Uterus (tissue), 4 donors: ENCODE results near the gene RALGPS1. TPM values are rescaled to one million over a fixed set of nuclear protein-coding genes. Genes with fewer than 3 reads are reported as not detected.

ENCODE experiments used
- DNase-seq, 2 donors: peaks; one replicate each; pipeline ENCODE4 v3.0.0-alpha.2; 2019 to 2020
- H3K27ac ChIP-seq, 2 donors: fragments of 200-600 bp; sonication (generic); 1 replicate in 1 of 2; 2 replicates in 1 of 2; pipeline ENCODE4 v1.5.1; 2016 to 2018
- H3K27me3 ChIP-seq, 2 donors: fragments of 200-600 bp; sonication (generic); one replicate each; pipeline ENCODE4 v1.5.1; 2018 to 2019; ENCODE audit warnings: control low read depth in 1 of 2
- H3K36me3 ChIP-seq, 2 donors: fragments of 200-600 bp; sonication (generic); one replicate each; pipeline ENCODE4 v1.5.1; 2019; ENCODE audit warnings: control low read depth in 1 of 2
- H3K4me1 ChIP-seq, 2 donors: fragments of 200-600 bp; sonication (generic); one replicate each; pipeline ENCODE4 v1.5.1; 2018 to 2019; ENCODE audit warnings: control low read depth in 1 of 2
- H3K4me3 ChIP-seq, 2 donors: fragments of 200-600 bp; sonication (generic); 1 replicate in 1 of 2; 2 replicates in 1 of 2; pipeline ENCODE4 v1.5.1; 2018 to 2019; ENCODE audit warnings: mild to moderate bottlenecking in 1 of 2
- H3K9me3 ChIP-seq, 2 donors: fragments of 200-600 bp; sonication (generic); one replicate each; pipeline ENCODE4 v1.5.1; 2019; ENCODE audit warnings: control low read depth in 1 of 2
- CTCF ChIP-seq, 4 experiments: fragments of 200-600 bp in 2 of 4; fragments of 450-650 bp in 2 of 4; sonication (generic) in 2 of 4; IDR thresholded peaks; one replicate each; pipeline ENCODE4 v1.5.1; 2016 to 2019; ENCODE audit warnings: antibody characterized with exemption in 4 of 4, mild to moderate bottlenecking in 2 of 4, moderate library complexity in 1 of 4
- POLR2A ChIP-seq, 2 donors: fragments of 450-650 bp; IDR thresholded peaks; one replicate each; pipeline ENCODE4 v1.6.1; 2016; ENCODE audit warnings: antibody characterized with exemption in 2 of 2, mild to moderate bottlenecking in 1 of 2, moderate library complexity in 1 of 2
- intact Hi-C: fragments of 100-400 bp; cut with DNase I; formaldehyde crosslinking; loops from one replicate; pipeline ENCODE4 v1.15.1; 2023; ENCODE audit warnings: low total_unique reads
- total RNA-seq, 4 donors: library from RNA; depleted of rRNA in 3 of 4; stranded (reverse); fragments of >200 nt in 3 of 4; gene quantifications; one replicate each; pipeline versions ENCODE4 v1.1.0 to v1.2.4, GENCODE V29; 2014 to 2023
- donor health status: DM: yes; HTN: yes; CAD: no.

The RALGPS1 gene
- total RNA-seq, 4 donors from 2014 or later, result 8.5 to 16.7 (median 14.5) TPM

DNA sequence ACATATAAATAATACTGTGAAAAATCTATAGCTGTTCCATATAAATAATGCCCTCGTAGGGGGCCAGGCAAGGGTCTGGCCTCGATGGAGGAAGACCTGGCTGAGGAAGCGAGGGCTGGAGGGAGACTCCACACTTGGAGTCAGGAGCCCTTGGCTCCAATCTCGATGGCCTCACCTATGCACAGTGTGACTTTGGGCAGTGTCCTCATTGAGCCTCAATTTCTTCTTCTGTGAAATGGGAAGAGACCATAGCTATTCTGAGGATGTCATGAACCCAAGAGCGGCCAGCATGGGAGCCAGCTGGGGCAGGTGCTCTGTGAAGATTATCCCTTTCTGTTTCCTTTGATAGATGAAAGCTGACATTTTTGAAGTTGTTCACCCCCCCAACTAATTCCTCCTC is 183.1 kb downstream of the RALGPS1 start:
- H3K4me3 ChIP-seq, result no peak overlapping the region
- no peaks in the 10 kb centered on the region for H3K27me3 ChIP-seq
- peak overlapping the region in 1 of 2 donors; percentile 65 for H3K27ac ChIP-seq
- H3K36me3 ChIP-seq, result no peaks in the 10 kb centered on the region
- no peak for DNase-seq
- H3K9me3 ChIP-seq, result no peaks in the 10 kb centered on the region
- intact Hi-C loops, result no loop called here
- no peaks in the 10 kb centered on the region for H3K4me1 ChIP-seq
- TF ChIP-seq POLR2A (IDR thresholded peaks at IDR 0.05), result no peak
- no peak for TF ChIP-seq CTCF (IDR thresholded peaks at IDR 0.05)

DNA sequence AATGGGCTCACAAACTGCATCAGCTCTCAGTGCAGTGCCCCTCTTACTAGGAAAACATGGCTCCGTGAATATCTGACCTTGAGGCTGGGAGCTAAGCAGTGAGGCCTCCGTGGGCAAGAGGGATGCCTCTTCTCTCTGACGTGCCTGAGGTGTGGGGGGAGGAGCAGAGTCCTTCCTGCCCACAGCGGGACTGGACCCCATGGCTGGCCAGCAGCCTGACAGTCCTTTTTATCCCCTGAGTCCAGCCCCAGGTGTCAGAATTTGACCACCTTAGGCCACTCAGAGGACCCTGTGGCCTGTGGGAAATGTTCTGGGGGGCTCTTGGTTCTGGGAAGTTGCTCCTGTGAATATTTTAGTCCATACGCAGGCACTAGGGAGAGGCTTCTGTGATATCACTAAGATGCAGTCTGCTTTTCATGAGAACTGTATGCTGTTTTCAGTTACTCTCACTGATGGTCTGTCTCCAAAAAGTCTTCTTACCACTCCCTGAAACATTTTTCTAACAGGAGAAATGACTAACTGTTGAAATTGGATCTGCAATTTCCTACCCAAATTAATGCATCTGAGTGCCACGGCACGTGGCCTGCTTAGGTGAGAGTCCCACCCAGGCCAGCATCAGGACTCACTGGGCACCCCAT is 184.5 kb downstream of the RALGPS1 start:
- intact Hi-C loops, result no loop called here
- H3K27me3 ChIP-seq, result no peaks in the 10 kb centered on the region
- no peak overlapping the region for H3K4me3 ChIP-seq
- H3K4me1 ChIP-seq, result no peaks in the 10 kb centered on the region
- peak overlapping the region; percentile 65 to 70 for H3K27ac ChIP-seq
- H3K9me3 ChIP-seq, result no peaks in the 10 kb centered on the region
- no peak for DNase-seq
- H3K36me3 ChIP-seq, result no peaks in the 10 kb centered on the region
- TF ChIP-seq CTCF (IDR thresholded peaks at IDR 0.05) (no peak), POLR2A (IDR thresholded peaks at IDR 0.05) (no peak)

DNA sequence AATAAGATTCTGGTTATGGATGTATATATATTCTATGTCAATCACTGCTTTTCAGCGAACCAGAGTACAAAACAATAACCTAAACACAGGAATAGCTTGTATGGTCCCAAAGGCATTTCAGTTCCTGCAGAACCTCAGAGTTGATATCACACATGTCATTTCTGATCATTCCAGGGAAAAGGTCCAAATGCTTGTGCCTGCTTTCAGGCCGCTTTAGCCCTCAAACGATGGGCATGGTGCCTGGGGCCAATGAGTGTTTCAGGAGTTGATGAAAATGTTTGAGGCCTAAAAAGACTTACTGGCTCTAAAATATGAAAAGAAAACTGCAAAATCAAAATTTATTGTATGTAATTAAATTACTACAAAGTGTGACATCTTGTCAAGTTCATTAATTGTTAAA is 185.1 kb downstream of the RALGPS1 start:
- DNase-seq, result no peak
- Histone ChIP-seq H3K4me1 (no peaks in the 10 kb centered on the region), H3K27me3 (no peaks in the 10 kb centered on the region), H3K27ac (peak overlapping the region; percentile 65 to 68), H3K4me3 (no peak overlapping the region), H3K9me3 (no peaks in the 10 kb centered on the region), H3K36me3 (no peaks in the 10 kb centered on the region)
- intact Hi-C loops, result no loop called here
- TF ChIP-seq POLR2A (IDR thresholded peaks at IDR 0.05), result no peak
- no peak for TF ChIP-seq CTCF (IDR thresholded peaks at IDR 0.05)

- intact Hi-C loops, result no loop called here
- peak overlapping the region; percentile 4 to 18 for H3K27ac ChIP-seq
- H3K9me3 ChIP-seq, result no peaks in the 10 kb centered on the region
- no peaks in the 10 kb centered on the region for H3K36me3 ChIP-seq
- no peak for DNase-seq
- no peaks in the 10 kb centered on the region for H3K4me1 ChIP-seq
- TF ChIP-seq POLR2A (IDR thresholded peaks at IDR 0.05), result no peak
- no peak for TF ChIP-seq CTCF (IDR thresholded peaks at IDR 0.05)
- H3K27me3 ChIP-seq, result no peaks in the 10 kb centered on the region
- no peak overlapping the region for H3K4me3 ChIP-seq
Observed at GRCh38 chr9:127102176-127102575, 187.6 kb downstream of the RALGPS1 start.

- H3K4me1 ChIP-seq, result no peaks in the 10 kb centered on the region
- TF ChIP-seq POLR2A (IDR thresholded peaks at IDR 0.05) (no peak), CTCF (IDR thresholded peaks at IDR 0.05) (no peak)
- DNase-seq, result no peak
- intact Hi-C loops, result no loop called here
- no peaks in the 10 kb centered on the region for H3K27me3 ChIP-seq
- H3K4me3 ChIP-seq, result no peak overlapping the region
- peak overlapping the region in 1 of 2 donors; percentile 18 for H3K27ac ChIP-seq
- H3K36me3 ChIP-seq, result no peaks in the 10 kb centered on the region
- no peaks in the 10 kb centered on the region for H3K9me3 ChIP-seq
Observed at GRCh38 chr9:127102788-127103187, 188.2 kb downstream of the RALGPS1 start.
